Medulla oblongata (tissue), 1 donor: ENCODE data around the gene NME3.
A peak's percentile ranks its signal among the peaks of the same experiment; 100 is the strongest.

Source experiments
- DNase-seq: peaks from one replicate; pipeline ENCODE4 v3.0.0-alpha.2; 2015; ENCODE audit errors: extremely low spot score

Gene NME3

GRCh38 chr16:1726661-1727502 is 44.5 kb downstream of the NME3 start:
- DNase-seq = no peak

GRCh38 chr16:1724491-1724890 is 46.9 kb downstream of the NME3 start:
- DNase-seq = no peak

DNA sequence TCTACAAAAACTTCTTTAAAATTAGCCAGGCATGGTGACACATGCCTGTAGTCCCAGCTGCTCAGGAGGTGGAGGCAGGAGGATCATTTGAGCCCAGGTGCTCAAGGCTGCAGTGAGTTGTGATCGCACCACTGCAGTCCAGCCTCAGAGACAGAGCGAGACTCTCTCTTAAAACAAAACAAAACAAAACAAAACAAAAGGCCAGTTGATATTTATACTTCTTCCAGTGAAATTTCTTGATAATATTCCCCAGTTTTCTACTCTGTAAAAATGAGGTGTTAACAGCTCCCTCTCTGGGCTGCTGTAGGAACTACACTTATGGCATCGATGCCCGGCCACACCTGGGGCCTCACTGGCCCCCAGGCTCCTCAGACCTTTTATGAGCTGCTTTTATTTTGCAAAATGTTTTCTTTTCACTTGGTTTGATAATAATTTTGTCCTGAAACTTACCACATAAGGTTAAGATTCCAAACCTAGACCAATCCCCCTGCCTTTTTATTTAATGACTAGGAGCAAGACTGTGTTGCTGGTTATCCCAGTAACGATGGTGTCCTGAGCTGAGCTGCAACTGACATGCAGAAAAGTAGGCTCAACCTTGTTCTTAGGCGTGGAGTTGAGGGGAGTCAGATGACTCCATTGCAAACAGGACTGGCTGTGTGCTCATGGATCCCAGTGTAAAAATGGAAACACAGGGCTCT is 47.7 kb downstream of the NME3 start:
- peak; percentile 70 for DNase-seq

DNA sequence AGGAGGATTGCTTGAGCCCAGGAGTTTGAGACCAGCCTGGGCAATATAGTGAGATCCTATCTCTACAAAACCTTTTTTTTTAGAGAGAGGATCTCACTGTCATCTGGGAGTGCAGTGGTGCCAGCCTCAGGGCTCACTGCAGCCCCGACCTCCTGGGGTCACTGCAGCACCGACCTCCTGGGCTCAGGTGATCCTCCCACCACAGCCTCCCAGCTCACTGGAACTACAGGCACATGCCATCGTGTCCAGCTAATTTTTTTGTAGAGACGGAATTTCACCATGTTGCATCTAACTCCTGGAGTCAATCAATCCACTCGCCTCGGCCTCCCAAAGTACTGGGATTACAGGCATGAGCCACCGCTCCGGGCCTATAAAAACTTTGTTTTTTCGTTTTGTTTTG is 50.0 kb downstream of the NME3 start:
- no peak for DNase-seq
